Thymus (tissue), 11 donors: ENCODE results near the gene TP53I3. TPM values are rescaled to one million over a fixed set of nuclear protein-coding genes. Genes with fewer than 3 reads are reported as not detected.

Experiments
- DNase-seq, 9 donors: peaks; one replicate each; pipeline ENCODE4 v3.0.0-alpha.2; 2013; ENCODE audit warnings: low spot score in 9 of 9, low read depth in 6 of 9, missing footprints in 1 of 9
- H3K27ac ChIP-seq, 2 donors: one replicate each; pipeline ENCODE4 v1.5.1; 2013; ENCODE audit warnings: control low read depth in 1 of 2, low read depth in 1 of 2, low read length in 1 of 2, mild to moderate bottlenecking in 1 of 2, moderate library complexity in 1 of 2
- H3K27me3 ChIP-seq, 2 donors: one replicate each; pipeline ENCODE4 v1.5.1; 2013; ENCODE audit warnings: low read length in 1 of 2; ENCODE audit not compliant: control insufficient read depth in 2 of 2, insufficient read depth in 1 of 2
- H3K36me3 ChIP-seq, 2 donors: one replicate each; pipeline ENCODE4 v1.5.1; 2013; ENCODE audit warnings: low read length in 1 of 2, mild to moderate bottlenecking in 1 of 2, moderate library complexity in 1 of 2; ENCODE audit not compliant: control insufficient read depth in 2 of 2, insufficient read depth in 2 of 2
- H3K4me1 ChIP-seq, 2 donors: one replicate each; pipeline ENCODE4 v1.5.1; 2013; ENCODE audit warnings: low read length in 2 of 2; ENCODE audit not compliant: control insufficient read depth in 2 of 2, insufficient read depth in 2 of 2
- H3K4me3 ChIP-seq, 2 donors: one replicate each; pipeline ENCODE4 v1.5.1; 2013; ENCODE audit warnings: low read length in 2 of 2, control low read depth in 1 of 2, mild to moderate bottlenecking in 1 of 2
- H3K9me3 ChIP-seq, 2 donors: one replicate each; pipeline ENCODE4 v1.5.1; 2013; ENCODE audit warnings: low read length in 1 of 2, mild to moderate bottlenecking in 1 of 2; ENCODE audit not compliant: control insufficient read depth in 2 of 2, insufficient read depth in 1 of 2
- WGBS: extraction: QIAGEN DNeasy Blood & Tissue Kit; methylation state at CpG from one replicate; pipeline ENCODE4 v1.1.7; 2013; 5-methylcytosine and 5-hydroxymethylcytosine counted together
- polyA plus RNA-seq: library from polyadenylated mRNA; stranded (reverse); fragments of 200-250 nt; gene quantifications from one replicate; pipeline ENCODE4 v1.2.3, GENCODE V29; 2013
- total RNA-seq: library from RNA; stranded (reverse); fragments of 120-200 nt; gene quantifications from one replicate; pipeline ENCODE4 v1.2.4, GENCODE V29; 2013
- donor health status: healthy.

The TP53I3 gene
- total and polyA plus RNA-seq, 2 donors, result 30.0 to 31.3 TPM

- H3K9me3 ChIP-seq, result no peaks in the 10 kb centered on the region
- H3K27me3 ChIP-seq, result no peaks in the 10 kb centered on the region
- 98% methylated on average over 3 of the region's 3 CpGs for WGBS
- no peak for DNase-seq
- no peak overlapping the region for H3K4me3 ChIP-seq
- no peak overlapping the region for H3K27ac ChIP-seq
- H3K36me3 ChIP-seq, result peaks cover 6 to 10% of the 10 kb centered on the region in 2 donors
- peaks cover 9 to 19% of the 10 kb centered on the region in 2 donors for H3K4me1 ChIP-seq
Measured at GRCh38 chr2:24087032-24087431, 2.4 kb upstream of the TP53I3 start.

DNA sequence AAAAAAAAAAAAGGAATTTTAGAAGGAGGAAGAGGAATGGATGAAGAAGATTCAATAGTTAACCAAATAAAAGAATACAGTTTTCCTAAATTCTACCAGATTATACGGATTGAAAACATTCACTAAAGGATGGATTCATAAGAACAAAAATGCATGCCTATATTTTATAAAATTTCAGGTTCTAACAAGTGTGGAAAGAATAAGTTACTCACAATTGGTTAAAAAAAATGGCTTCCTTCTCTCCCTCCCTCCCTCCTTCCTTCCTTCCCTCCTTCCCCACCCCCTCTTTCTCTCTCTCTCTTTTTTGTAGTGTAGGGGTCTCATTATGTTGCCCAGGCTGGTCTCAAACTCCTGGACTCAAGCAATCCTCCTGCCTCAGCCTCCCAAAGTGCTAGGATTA is 1.6 kb upstream of the TP53I3 start:
- no peak overlapping the region for H3K27ac ChIP-seq
- 96% methylated on average over 1 of the region's 1 CpG for WGBS
- peaks cover 6 to 12% of the 10 kb centered on the region in 2 donors for H3K36me3 ChIP-seq
- no peaks in the 10 kb centered on the region for H3K27me3 ChIP-seq
- H3K4me1 ChIP-seq, result peaks cover 9 to 19% of the 10 kb centered on the region in 2 donors
- H3K4me3 ChIP-seq, result no peak overlapping the region
- no peak for DNase-seq
- H3K9me3 ChIP-seq, result no peaks in the 10 kb centered on the region

- Histone ChIP-seq H3K9me3 (no peaks in the 10 kb centered on the region), H3K36me3 (peaks cover 9 to 13% of the 10 kb centered on the region in 2 donors), H3K4me1 (peaks cover 9 to 19% of the 10 kb centered on the region in 2 donors), H3K27ac (peak overlapping the region in 1 of 2 donors; percentile 56), H3K4me3 (peak overlapping the region; percentile 62 to 69), H3K27me3 (no peaks in the 10 kb centered on the region)
- 45% methylated on average over 11 of the region's 11 CpGs for WGBS
- DNase-seq, result no peak
Measured at GRCh38 chr2:24085200-24085489, 511 bp upstream of the TP53I3 start.

DNA sequence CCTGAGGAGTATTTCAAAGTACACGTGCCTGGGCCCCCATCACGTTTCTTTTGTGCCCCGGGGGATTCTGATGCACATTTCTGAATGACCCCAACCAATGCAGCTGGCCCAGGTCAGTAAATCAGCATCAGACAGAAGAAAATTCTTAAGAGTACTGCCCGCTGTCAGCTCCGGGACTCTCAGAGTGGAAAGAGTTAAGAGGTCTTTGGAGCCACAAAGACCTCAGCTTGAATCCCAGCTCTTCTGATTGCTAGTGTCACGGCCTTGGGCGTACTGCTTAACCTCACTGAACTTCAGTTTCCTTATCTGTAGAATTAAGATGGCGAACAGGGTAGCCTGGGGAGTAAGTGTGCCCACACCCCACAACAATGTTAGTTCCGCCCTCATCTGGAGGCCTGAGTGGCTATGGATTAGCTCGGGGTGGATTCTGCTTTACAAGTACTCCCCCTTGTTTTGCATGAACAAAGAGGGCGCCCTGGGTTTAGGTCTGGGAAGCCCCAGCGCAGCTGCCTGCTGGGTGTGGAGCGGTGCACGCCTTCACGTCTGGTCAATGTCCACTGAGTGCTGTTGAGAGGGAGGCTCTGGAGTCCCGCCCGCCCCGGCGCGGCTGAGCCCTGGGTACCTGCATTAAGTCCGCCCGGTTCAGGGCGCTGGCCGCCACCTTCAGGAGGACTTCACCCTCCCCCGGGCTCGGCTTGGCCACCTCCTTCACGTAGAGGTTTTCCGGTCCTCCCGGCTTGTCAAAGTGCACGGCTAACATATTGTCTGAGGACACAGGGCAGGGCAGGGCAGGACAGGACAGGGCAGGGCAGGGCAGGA is 858 bp downstream of the TP53I3 start:
- 17% methylated on average over 30 of the region's 30 CpGs for WGBS
- Histone ChIP-seq H3K27me3 (no peaks in the 10 kb centered on the region), H3K27ac (peak overlapping the region; percentile 79 to 91), H3K4me1 (peaks cover 9 to 19% of the 10 kb centered on the region in 2 donors), H3K9me3 (no peaks in the 10 kb centered on the region), H3K36me3 (peaks cover 13 to 14% of the 10 kb centered on the region in 2 donors), H3K4me3 (peak overlapping the region; percentile 62 to 69)
- DNase-seq, result peak; percentile 27 to 82 (median 56)

DNA sequence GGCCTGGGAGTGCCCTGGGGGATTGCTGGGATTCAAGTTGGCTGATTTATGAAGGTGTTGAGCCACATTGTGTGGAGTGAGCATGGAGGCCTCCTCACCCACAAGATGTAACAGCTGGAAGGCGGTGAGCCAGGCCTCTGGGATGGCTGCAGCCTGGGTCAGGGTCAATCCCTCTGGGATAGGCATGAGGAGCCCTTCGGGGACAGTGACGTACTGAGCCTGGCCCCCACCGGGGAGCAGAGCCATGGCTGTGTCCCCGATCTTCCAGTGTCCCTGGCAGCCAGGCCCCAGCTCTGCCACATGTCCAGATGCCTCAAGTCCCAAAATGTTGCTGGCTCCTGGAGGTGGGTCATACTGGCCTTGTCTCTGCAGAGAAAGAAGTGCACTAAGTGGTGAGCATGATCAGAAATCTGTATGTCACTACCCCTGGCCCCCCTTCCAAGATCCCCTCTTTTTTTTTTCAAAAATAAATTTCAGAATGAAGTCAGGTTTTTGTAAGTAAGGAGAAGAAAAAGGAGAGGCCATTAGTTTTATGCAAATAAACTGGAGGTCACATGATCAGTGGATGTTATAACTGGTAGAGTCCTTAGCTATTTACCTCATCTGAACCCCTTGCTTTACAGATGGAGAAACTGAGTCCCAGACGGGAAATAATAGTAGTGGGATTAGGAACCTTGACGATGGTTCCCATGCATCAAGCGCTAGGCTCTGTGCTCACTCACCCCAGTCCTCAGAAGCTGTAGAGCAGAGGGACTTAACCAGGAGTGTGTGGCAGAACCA is 1.7 kb downstream of the TP53I3 start:
- no peak for DNase-seq
- H3K36me3 ChIP-seq, result peaks cover 10 to 14% of the 10 kb centered on the region in 2 donors
- H3K9me3 ChIP-seq, result no peaks in the 10 kb centered on the region
- 95% methylated on average over 8 of the region's 8 CpGs for WGBS
- H3K4me3 ChIP-seq, result peak overlapping the region in 1 of 2 donors; percentile 69
- no peaks in the 10 kb centered on the region for H3K27me3 ChIP-seq
- H3K27ac ChIP-seq, result peak overlapping the region in 1 of 2 donors; percentile 79
- peaks cover 9 to 19% of the 10 kb centered on the region in 2 donors for H3K4me1 ChIP-seq

DNA sequence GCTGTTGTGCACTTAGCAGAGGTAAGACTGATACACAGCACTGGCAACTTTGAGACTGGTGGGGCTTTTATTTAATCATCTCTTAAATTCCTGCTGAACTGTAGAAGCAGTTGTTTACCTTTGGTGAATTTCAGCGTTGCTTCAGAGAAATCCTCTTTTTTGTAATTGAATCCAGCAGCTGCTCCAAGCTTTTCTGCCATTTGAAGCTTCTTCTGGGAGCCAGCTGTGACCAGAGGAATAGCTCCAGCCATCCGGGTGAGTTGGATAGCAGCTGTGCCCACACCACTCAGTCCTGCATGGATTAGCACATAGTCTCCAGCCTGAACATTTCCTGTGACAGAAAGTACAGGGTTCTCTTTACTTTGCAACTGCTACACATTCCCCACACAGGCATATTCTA is 3.9 kb downstream of the TP53I3 start:
- peak overlapping the region in 1 of 2 donors; percentile 58 for H3K27ac ChIP-seq
- no peak for DNase-seq
- no peaks in the 10 kb centered on the region for H3K27me3 ChIP-seq
- WGBS, result 95% methylated on average over 2 of the region's 2 CpGs
- H3K4me1 ChIP-seq, result peaks cover 9 to 27% of the 10 kb centered on the region in 2 donors
- peaks cover 3 to 11% of the 10 kb centered on the region in 2 donors for H3K36me3 ChIP-seq
- H3K4me3 ChIP-seq, result no peak overlapping the region
- H3K9me3 ChIP-seq, result no peaks in the 10 kb centered on the region

DNA sequence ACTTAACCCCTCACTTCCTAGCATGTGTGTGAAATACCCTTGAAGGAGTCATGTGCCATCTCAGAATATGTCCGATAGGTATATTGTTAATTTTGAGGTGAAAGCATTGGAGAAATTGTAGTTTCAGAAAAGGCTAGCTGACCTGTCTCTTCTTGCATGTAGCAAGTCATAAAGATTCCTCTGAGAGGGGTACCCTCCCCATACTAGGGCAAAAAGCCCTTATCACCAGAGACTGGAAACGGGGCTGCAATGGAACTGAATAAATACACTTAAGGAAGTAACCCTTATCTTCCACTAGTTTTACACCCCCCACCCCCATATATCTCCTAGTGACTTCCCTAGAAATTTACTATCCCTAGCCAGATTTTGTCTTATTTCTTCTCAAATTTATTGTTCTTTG is 6.8 kb downstream of the TP53I3 start:
- Histone ChIP-seq H3K4me3 (peak overlapping the region; percentile 81), H3K27ac (peak overlapping the region in 1 of 2 donors; percentile 54), H3K4me1 (peaks cover 3 to 11% of the 10 kb centered on the region in 2 donors), H3K9me3 (no peaks in the 10 kb centered on the region), H3K27me3 (no peaks in the 10 kb centered on the region), H3K36me3 (peaks cover 3 to 19% of the 10 kb centered on the region in 2 donors)
- WGBS, result 90% methylated on average over 2 of the region's 2 CpGs
- no peak for DNase-seq

- no peaks in the 10 kb centered on the region for H3K27me3 ChIP-seq
- H3K4me1 ChIP-seq, result peaks cover 3 to 11% of the 10 kb centered on the region in 2 donors
- DNase-seq, result no peak
- H3K36me3 ChIP-seq, result peaks cover 3 to 23% of the 10 kb centered on the region in 2 donors
- peak overlapping the region; percentile 91 to 92 for H3K27ac ChIP-seq
- no peaks in the 10 kb centered on the region for H3K9me3 ChIP-seq
- 23% methylated on average over 9 of the region's 9 CpGs for WGBS
- peak overlapping the region; percentile 81 for H3K4me3 ChIP-seq
Measured at GRCh38 chr2:24077535-24077877, 7.1 kb downstream of the TP53I3 start.
